Measurements from ENCODE around the gene PARD3B.

DNA sequence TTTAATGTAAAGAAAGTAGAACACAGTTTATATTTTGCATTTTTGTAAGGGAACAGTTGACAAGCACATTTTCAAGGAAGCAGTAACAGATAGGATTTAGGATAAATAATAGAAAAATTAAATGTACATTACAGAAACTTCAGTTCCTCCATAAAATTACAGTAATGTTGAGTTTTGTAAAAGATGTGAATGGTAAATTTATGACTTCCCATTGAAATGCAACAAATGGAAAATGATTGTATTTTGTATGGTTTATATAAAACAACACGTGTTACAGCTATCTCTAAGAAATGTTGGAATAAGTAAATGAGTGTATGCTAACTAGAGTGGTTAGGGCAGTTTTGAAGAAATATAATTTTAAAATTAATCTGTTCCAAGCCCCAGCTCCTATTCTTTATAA lies 227.3 kb downstream of the PARD3B start:
- TF ChIP-seq POLR2A (IDR thresholded peaks at IDR 0.05; ENCODE audit: low read depth, low read length) (no peak), TAF1 (IDR thresholded peaks at IDR 0.05; ENCODE audit: borderline replicate concordance, low read depth, low read length) (no peak), POLR2AphosphoS5 (IDR thresholded peaks at IDR 0.05; ENCODE audit: low read depth, low read length) (no peak)

Data from GM12892 (cell line).